Parathyroid adenoma (tissue), 2 donors: ENCODE results near the gene GRIN2C.
A peak's percentile ranks its signal among the peaks of the same experiment; 100 is the strongest.

ENCODE experiments used
- H2AFZ ChIP-seq: fragments of 300-600 bp; sonication (generic); one replicate; pipeline ENCODE4 v1.7.0; 2017; ENCODE audit warnings: antibody characterized with exemption, mild to moderate bottlenecking
- H3K27ac ChIP-seq: fragments of 300-600 bp; sonication (generic); one replicate; pipeline ENCODE4 v1.7.0; 2017
- H3K27me3 ChIP-seq: fragments of 300-600 bp; sonication (generic); one replicate; pipeline ENCODE4 v1.7.0; 2017; ENCODE audit warnings: low read length; ENCODE audit not compliant: control insufficient read depth, insufficient read depth
- H3K36me3 ChIP-seq: fragments of 300-600 bp; sonication (generic); one replicate; pipeline ENCODE4 v1.7.0; 2017; ENCODE audit warnings: low read length; ENCODE audit not compliant: control insufficient read depth, insufficient read depth
- H3K4me1 ChIP-seq: fragments of 300-600 bp; sonication (generic); one replicate; pipeline ENCODE4 v1.7.0; 2017; ENCODE audit warnings: control low read depth
- H3K4me2 ChIP-seq: fragments of 300-600 bp; sonication (generic); one replicate; pipeline ENCODE4 v1.7.0; 2017; ENCODE audit warnings: low read length
- H3K4me3 ChIP-seq: fragments of 300-600 bp; sonication (generic); one replicate; pipeline ENCODE4 v1.7.0; 2017; ENCODE audit warnings: low read depth, low read length
- H3K79me2 ChIP-seq: fragments of 300-600 bp; sonication (generic); one replicate; pipeline ENCODE4 v1.7.0; 2017; ENCODE audit warnings: control low read depth
- H3K9ac ChIP-seq: fragments of 300-600 bp; sonication (generic); one replicate; pipeline ENCODE4 v1.7.0; 2017; ENCODE audit warnings: mild to moderate bottlenecking
- H3K9me3 ChIP-seq: fragments of 300-600 bp; sonication (generic); one replicate; pipeline ENCODE4 v1.7.0; 2017; ENCODE audit warnings: low read length; ENCODE audit not compliant: control insufficient read depth
- CTCF ChIP-seq: fragments of 300-600 bp; sonication (generic); IDR thresholded peaks from one replicate; pipeline ENCODE4 v1.7.0; 2017; ENCODE audit warnings: antibody characterized with exemption, mild to moderate bottlenecking
- donor health status: primary hyperparathyroidism.

Gene GRIN2C

GRCh38 chr17:74848656-74849399 is 10.9 kb downstream of the GRIN2C start:
- Histone ChIP-seq H3K4me2 (no peak overlapping the region), H2AFZ (no peak overlapping the region), H3K4me3 (no peak overlapping the region), H3K27me3 (no peaks in the 10 kb centered on the region), H3K9me3 (no peaks in the 10 kb centered on the region), H3K79me2 (no peaks in the 10 kb centered on the region), H3K27ac (no peak overlapping the region), H3K9ac (no peak overlapping the region), H3K4me1 (no peaks in the 10 kb centered on the region), H3K36me3 (no peaks in the 10 kb centered on the region)
- TF ChIP-seq CTCF, result no peak

- H2AFZ ChIP-seq, result no peak overlapping the region
- H3K9me3 ChIP-seq, result no peaks in the 10 kb centered on the region
- no peak for TF ChIP-seq CTCF
- H3K4me1 ChIP-seq, result no peaks in the 10 kb centered on the region
- no peaks in the 10 kb centered on the region for H3K79me2 ChIP-seq
- H3K4me2 ChIP-seq, result no peak overlapping the region
- H3K27ac ChIP-seq, result no peak overlapping the region
- H3K36me3 ChIP-seq, result no peaks in the 10 kb centered on the region
- H3K4me3 ChIP-seq, result no peak overlapping the region
- H3K9ac ChIP-seq, result no peak overlapping the region
- H3K27me3 ChIP-seq, result no peaks in the 10 kb centered on the region
Observed at GRCh38 chr17:74846621-74847020, 13.1 kb downstream of the GRIN2C start.

- Histone ChIP-seq H2AFZ (no peak overlapping the region), H3K9ac (no peak overlapping the region), H3K4me2 (no peak overlapping the region), H3K79me2 (no peaks in the 10 kb centered on the region), H3K4me3 (no peak overlapping the region), H3K4me1 (no peaks in the 10 kb centered on the region), H3K27me3 (no peaks in the 10 kb centered on the region), H3K9me3 (no peaks in the 10 kb centered on the region), H3K36me3 (no peaks in the 10 kb centered on the region), H3K27ac (no peak overlapping the region)
- TF ChIP-seq CTCF, result no peak
Observed at GRCh38 chr17:74843352-74843627, 16.4 kb downstream of the GRIN2C start.

- no peaks in the 10 kb centered on the region for H3K9me3 ChIP-seq
- H3K27me3 ChIP-seq, result no peaks in the 10 kb centered on the region
- TF ChIP-seq CTCF, result peak; percentile 42
- H2AFZ ChIP-seq, result peak overlapping the region; percentile 50
- H3K36me3 ChIP-seq, result no peaks in the 10 kb centered on the region
- peak overlapping the region; percentile 59 for H3K4me2 ChIP-seq
- no peaks in the 10 kb centered on the region for H3K4me1 ChIP-seq
- no peaks in the 10 kb centered on the region for H3K79me2 ChIP-seq
- H3K27ac ChIP-seq, result no peak overlapping the region
- H3K4me3 ChIP-seq, result peak overlapping the region; percentile 16
- H3K9ac ChIP-seq, result no peak overlapping the region
Observed at GRCh38 chr17:74842599-74843351, 16.9 kb downstream of the GRIN2C start.
